WTC11 (cell line): ENCODE results near the gene CDH1. TPM values are rescaled to one million over a fixed set of nuclear protein-coding genes. Genes with fewer than 3 reads are reported as not detected.

Experiments used
- ATAC-seq: fragments of 200-7000 bp; cut with Tn5 transposase; 2 replicates; pipeline ENCODE4 v1.10.0; 2021; ENCODE audit warnings: mild to moderate bottlenecking, moderate library complexity
- CTCF ChIA-PET: fragments of 300-600 bp; sonication (Branson Sonifier 250); formaldehyde crosslinking; loops from one replicate; lab custom pipeline; 2021; ENCODE audit warnings: antibody characterized with exemption; lab: Charles Lee
- POLR2A ChIA-PET: fragments of 350-600 bp; sonication (Branson Sonifier 250); formaldehyde crosslinking; loops from one replicate; lab custom pipeline; 2021; ENCODE audit warnings: antibody characterized with exemption; lab: Charles Lee
- DNase-seq: peaks from one replicate; pipeline ENCODE4 v3.0.0; 2021; ENCODE audit warnings: low spot score
- H3K27ac Mint-ChIP-seq: 2 replicates; pipeline ENCODE4 v1.8.0; 2021; ENCODE audit warnings: mixed read lengths
- H3K27me3 Mint-ChIP-seq: 2 replicates; pipeline ENCODE4 v1.8.0; 2021; ENCODE audit warnings: low read depth, mild to moderate bottlenecking, moderate library complexity, mixed read lengths
- H3K36me3 Mint-ChIP-seq: 2 replicates; pipeline ENCODE4 v1.8.0; 2021; ENCODE audit warnings: mixed read lengths
- H3K4me1 Mint-ChIP-seq: 2 replicates; pipeline ENCODE4 v1.8.0; 2022; ENCODE audit warnings: mixed read lengths
- H3K4me3 Mint-ChIP-seq: 2 replicates; pipeline ENCODE4 v1.8.0; 2021; ENCODE audit warnings: mild to moderate bottlenecking, moderate library complexity, mixed read lengths
- H3K9me3 Mint-ChIP-seq: 2 replicates; pipeline ENCODE4 v1.8.0; 2021; ENCODE audit warnings: mixed read lengths
- CREM ChIP-seq: sonication (generic); formaldehyde crosslinking; IDR thresholded peaks from 2 replicates; pipeline ENCODE4 v1.8.1; 2022; ENCODE audit warnings: mild to moderate bottlenecking, missing genetic modification reagents, moderate library complexity
- EMX1 ChIP-seq: fragments of 250-450 bp; sonication (Bioruptor Pico); IDR thresholded peaks from 2 replicates; pipeline ENCODE4 v1.8.0; 2021; ENCODE audit warnings: mild to moderate bottlenecking
- ESRRA ChIP-seq: sonication (generic); formaldehyde crosslinking; IDR thresholded peaks from 2 replicates; pipeline ENCODE4 v1.8.1; 2022; ENCODE audit warnings: mild to moderate bottlenecking, missing genetic modification reagents, borderline replicate concordance
- ETV6 ChIP-seq: sonication (generic); formaldehyde crosslinking; IDR thresholded peaks from 2 replicates; pipeline ENCODE4 v1.8.1; 2022; ENCODE audit warnings: mild to moderate bottlenecking, missing genetic modification reagents
- FOXP4 ChIP-seq: sonication (generic); formaldehyde crosslinking; IDR thresholded peaks from 2 replicates; pipeline ENCODE4 v1.8.0; 2022; ENCODE audit warnings: mild to moderate bottlenecking, missing genetic modification reagents
- HMGA2 ChIP-seq: fragments of 250-450 bp; sonication (Bioruptor Pico); IDR thresholded peaks from 2 replicates; pipeline ENCODE4 v1.4.0; 2021; ENCODE audit warnings: mild to moderate bottlenecking, moderate library complexity
- IRF2 ChIP-seq: sonication (generic); formaldehyde crosslinking; IDR thresholded peaks from 2 replicates; pipeline ENCODE4 v1.8.0; 2022; ENCODE audit warnings: low read depth, missing genetic modification reagents, borderline replicate concordance
- MXD4 ChIP-seq: fragments of 250-450 bp; sonication (Bioruptor Pico); IDR thresholded peaks from 2 replicates; pipeline ENCODE4 v1.8.0; 2021; ENCODE audit warnings: mild to moderate bottlenecking, moderate library complexity, borderline replicate concordance
- NR1H2 ChIP-seq: sonication (generic); formaldehyde crosslinking; IDR thresholded peaks from 2 replicates; pipeline ENCODE4 v1.9.0; 2021; ENCODE audit warnings: mild to moderate bottlenecking, moderate library complexity, missing genetic modification reagents
- RORB ChIP-seq: fragments of 250-450 bp; sonication (Bioruptor Pico); IDR thresholded peaks from 2 replicates; pipeline ENCODE4 v1.9.0; 2021; ENCODE audit warnings: mild to moderate bottlenecking
- SOX15 ChIP-seq: fragments of 250-450 bp; sonication (Bioruptor Pico); IDR thresholded peaks from 2 replicates; pipeline ENCODE4 v1.9.0; 2021; ENCODE audit warnings: mild to moderate bottlenecking
- STAT6 ChIP-seq: sonication (generic); formaldehyde crosslinking; conservative IDR thresholded peaks from 2 replicates; pipeline ENCODE4 v1.8.1; 2023; ENCODE audit warnings: mild to moderate bottlenecking, low read depth, missing genetic modification reagents, moderate library complexity
- TEAD1 ChIP-seq: sonication (generic); formaldehyde crosslinking; IDR thresholded peaks from 2 replicates; pipeline ENCODE4 v1.8.0; 2022; ENCODE audit warnings: mild to moderate bottlenecking, missing genetic modification reagents
- ZNF263 ChIP-seq: sonication (generic); formaldehyde crosslinking; IDR thresholded peaks from 2 replicates; pipeline ENCODE4 v1.8.1; 2022; ENCODE audit warnings: low read depth, mild to moderate bottlenecking, moderate library complexity, missing genetic modification reagents
- ZNF281 ChIP-seq: sonication (generic); formaldehyde crosslinking; IDR thresholded peaks from 2 replicates; pipeline ENCODE4 v1.8.0; 2023; ENCODE audit warnings: mild to moderate bottlenecking, missing genetic modification reagents
- ZNF396 ChIP-seq: fragments of 250-450 bp; sonication (Bioruptor Pico); IDR thresholded peaks from 2 replicates; pipeline ENCODE4 v1.8.0; 2021; ENCODE audit warnings: mild to moderate bottlenecking, moderate library complexity, borderline replicate concordance
- ZNF416 ChIP-seq: fragments of 250-450 bp; sonication (Bioruptor Pico); IDR thresholded peaks from 2 replicates; pipeline ENCODE4 v1.9.0; 2021; ENCODE audit warnings: mild to moderate bottlenecking, inconsistent platforms
- total RNA-seq: library from RNA; stranded (reverse); gene quantifications from 3 replicates; pipeline ENCODE4 v1.2.3, GENCODE V29; 2021
- TF ChIP-seq, protein P1 (sequence below): sonication (generic); formaldehyde crosslinking; IDR thresholded peaks from 2 replicates; pipeline ENCODE4 v1.8.1; 2023; ENCODE audit warnings: mild to moderate bottlenecking, missing genetic modification reagents, moderate library complexity
- TF ChIP-seq, protein P2 (sequence below): fragments of 250-450 bp; sonication (Bioruptor Pico); IDR thresholded peaks from 2 replicates; pipeline ENCODE4 v1.9.0; 2021; ENCODE audit warnings: mild to moderate bottlenecking

CDH1 gene
- total RNA-seq, 1 experiment from 2014 or later: 278 TPM

GRCh38 chr16:68869492-68870088 is 132.5 kb downstream of the CDH1 start:
- Mint-ChIP-seq H3K4me1 (peaks cover 14% of the 10 kb centered on the region), H3K4me3 (no peak overlapping the region)
- POLR2A ChIA-PET: no interaction called here

More at GRCh38 chr16:68869492-68870088, 132.5 kb downstream of the CDH1 start:
- H3K27me3 Mint-ChIP-seq: no peaks in the 10 kb centered on the region
- CTCF ChIA-PET: interaction anchor here (1.5 kb wide), 1 partner anchor 22 kb away, joined by 10 read pairs; no protein-coding TSS in a partner anchor
- DNase-seq (no peak), ATAC-seq (peak; percentile 62)
- peak overlapping the region; percentile 3 for H3K27ac Mint-ChIP-seq
- TF ChIP-seq SOX15 (CRISPR knock-in tag): no peak
- TF ChIP-seq, protein P1, sequence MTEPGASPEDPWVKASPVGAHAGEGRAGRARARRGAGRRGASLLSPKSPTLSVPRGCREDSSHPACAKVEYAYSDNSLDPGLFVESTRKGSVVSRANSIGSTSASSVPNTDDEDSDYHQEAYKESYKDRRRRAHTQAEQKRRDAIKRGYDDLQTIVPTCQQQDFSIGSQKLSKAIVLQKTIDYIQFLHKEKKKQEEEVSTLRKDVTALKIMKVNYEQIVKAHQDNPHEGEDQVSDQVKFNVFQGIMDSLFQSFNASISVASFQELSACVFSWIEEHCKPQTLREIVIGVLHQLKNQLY (CRISPR knock-in tag): no peak
- no peak for TF ChIP-seq RORB (CRISPR knock-in tag)
- no peak for TF ChIP-seq TEAD1 (CRISPR knock-in tag)
- TF ChIP-seq ZNF281: no peak
- TF ChIP-seq STAT6 (CRISPR knock-in tag): no peak
- no peak for TF ChIP-seq MXD4 (CRISPR knock-in tag)
- TF ChIP-seq EMX1: no peak
- no peak for TF ChIP-seq ZNF416 (CRISPR knock-in tag)
- TF ChIP-seq ESRRA: no peak
- no peak for TF ChIP-seq HMGA2 (CRISPR knock-in tag)
- no peak for TF ChIP-seq FOXP4 (CRISPR knock-in tag)
- no peak for TF ChIP-seq NR1H2 (CRISPR knock-in tag)
- no peak for TF ChIP-seq CREM (CRISPR knock-in tag)
- TF ChIP-seq ZNF263 (CRISPR knock-in tag): no peak
- TF ChIP-seq ZNF396 (CRISPR knock-in tag): no peak
- no peak for TF ChIP-seq ETV6 (CRISPR knock-in tag)
- TF ChIP-seq, protein P2, sequence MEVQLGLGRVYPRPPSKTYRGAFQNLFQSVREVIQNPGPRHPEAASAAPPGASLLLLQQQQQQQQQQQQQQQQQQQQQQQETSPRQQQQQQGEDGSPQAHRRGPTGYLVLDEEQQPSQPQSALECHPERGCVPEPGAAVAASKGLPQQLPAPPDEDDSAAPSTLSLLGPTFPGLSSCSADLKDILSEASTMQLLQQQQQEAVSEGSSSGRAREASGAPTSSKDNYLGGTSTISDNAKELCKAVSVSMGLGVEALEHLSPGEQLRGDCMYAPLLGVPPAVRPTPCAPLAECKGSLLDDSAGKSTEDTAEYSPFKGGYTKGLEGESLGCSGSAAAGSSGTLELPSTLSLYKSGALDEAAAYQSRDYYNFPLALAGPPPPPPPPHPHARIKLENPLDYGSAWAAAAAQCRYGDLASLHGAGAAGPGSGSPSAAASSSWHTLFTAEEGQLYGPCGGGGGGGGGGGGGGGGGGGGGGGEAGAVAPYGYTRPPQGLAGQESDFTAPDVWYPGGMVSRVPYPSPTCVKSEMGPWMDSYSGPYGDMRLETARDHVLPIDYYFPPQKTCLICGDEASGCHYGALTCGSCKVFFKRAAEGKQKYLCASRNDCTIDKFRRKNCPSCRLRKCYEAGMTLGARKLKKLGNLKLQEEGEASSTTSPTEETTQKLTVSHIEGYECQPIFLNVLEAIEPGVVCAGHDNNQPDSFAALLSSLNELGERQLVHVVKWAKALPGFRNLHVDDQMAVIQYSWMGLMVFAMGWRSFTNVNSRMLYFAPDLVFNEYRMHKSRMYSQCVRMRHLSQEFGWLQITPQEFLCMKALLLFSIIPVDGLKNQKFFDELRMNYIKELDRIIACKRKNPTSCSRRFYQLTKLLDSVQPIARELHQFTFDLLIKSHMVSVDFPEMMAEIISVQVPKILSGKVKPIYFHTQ (CRISPR knock-in tag): no peak
- no peak for TF ChIP-seq IRF2 (CRISPR knock-in tag)
- peaks cover 5% of the 10 kb centered on the region for H3K36me3 Mint-ChIP-seq
- no peaks in the 10 kb centered on the region for H3K9me3 Mint-ChIP-seq
